Vagina (tissue), 2 donors: ENCODE measurements around the gene EML6. TPM values are rescaled to one million over a fixed set of nuclear protein-coding genes. Genes with fewer than 3 reads are reported as not detected.

Experiments used
- DNase-seq, 2 donors: peaks; one replicate each; pipeline ENCODE4 v3.0.0-alpha.2; 2017; ENCODE audit errors: extremely low spot score in 2 of 2
- H3K27ac ChIP-seq: fragments of 200-600 bp; sonication (generic); one replicate; pipeline ENCODE4 v1.5.1; 2019
- H3K27me3 ChIP-seq: fragments of 200-600 bp; sonication (generic); one replicate; pipeline ENCODE4 v1.5.1; 2019
- H3K36me3 ChIP-seq, 2 donors: fragments of 200-600 bp; sonication (generic); one replicate each; pipeline ENCODE4 v1.5.1; 2017 to 2019
- H3K4me1 ChIP-seq: fragments of 200-600 bp; sonication (generic); one replicate; pipeline ENCODE4 v1.5.1; 2019
- H3K4me3 ChIP-seq, 2 donors: fragments of 200-600 bp; sonication (generic); 1 replicate in 1 of 2; 2 replicates in 1 of 2; pipeline ENCODE4 v1.5.1; 2016 to 2019
- H3K9me3 ChIP-seq: fragments of 200-600 bp; sonication (generic); one replicate; pipeline ENCODE4 v1.5.1; 2019
- POLR2A ChIP-seq, 2 donors: fragments of 450-650 bp; IDR thresholded peaks; one replicate each; pipeline ENCODE4 v1.6.1; 2017; ENCODE audit warnings: antibody characterized with exemption in 2 of 2, mild to moderate bottlenecking in 2 of 2, moderate library complexity in 2 of 2
- POLR2AphosphoS5 ChIP-seq, 2 donors: sonication (generic); formaldehyde crosslinking; IDR thresholded peaks; one replicate each; pipeline ENCODE4 v1.9.0; 2017; ENCODE audit warnings: antibody characterized with exemption in 2 of 2, mild to moderate bottlenecking in 2 of 2, low read depth in 1 of 2; ENCODE audit not compliant: insufficient read depth in 1 of 2
- intact Hi-C: fragments of 100-400 bp; cut with DNase I; formaldehyde crosslinking; loops from one replicate; pipeline ENCODE4 v1.15.1; 2023
- total RNA-seq: library from RNA; depleted of rRNA; stranded (reverse); fragments of >200 nt; gene quantifications from one replicate; pipeline ENCODE4 v1.2.3, GENCODE V29; 2016
- TF ChIP-seq, protein P1 (sequence below), 3 experiments: fragments of 450-650 bp in 2 of 3; fragments of 200-600 bp in 1 of 3; sonication (generic) in 1 of 3; IDR thresholded peaks; one replicate each; pipeline ENCODE4 v1.5.1; 2017 to 2019; ENCODE audit warnings: antibody characterized with exemption in 3 of 3, mild to moderate bottlenecking in 2 of 3, moderate library complexity in 2 of 3

The EML6 gene
- total RNA-seq, 1 donor from 2014 or later = 1.7 TPM

DNA sequence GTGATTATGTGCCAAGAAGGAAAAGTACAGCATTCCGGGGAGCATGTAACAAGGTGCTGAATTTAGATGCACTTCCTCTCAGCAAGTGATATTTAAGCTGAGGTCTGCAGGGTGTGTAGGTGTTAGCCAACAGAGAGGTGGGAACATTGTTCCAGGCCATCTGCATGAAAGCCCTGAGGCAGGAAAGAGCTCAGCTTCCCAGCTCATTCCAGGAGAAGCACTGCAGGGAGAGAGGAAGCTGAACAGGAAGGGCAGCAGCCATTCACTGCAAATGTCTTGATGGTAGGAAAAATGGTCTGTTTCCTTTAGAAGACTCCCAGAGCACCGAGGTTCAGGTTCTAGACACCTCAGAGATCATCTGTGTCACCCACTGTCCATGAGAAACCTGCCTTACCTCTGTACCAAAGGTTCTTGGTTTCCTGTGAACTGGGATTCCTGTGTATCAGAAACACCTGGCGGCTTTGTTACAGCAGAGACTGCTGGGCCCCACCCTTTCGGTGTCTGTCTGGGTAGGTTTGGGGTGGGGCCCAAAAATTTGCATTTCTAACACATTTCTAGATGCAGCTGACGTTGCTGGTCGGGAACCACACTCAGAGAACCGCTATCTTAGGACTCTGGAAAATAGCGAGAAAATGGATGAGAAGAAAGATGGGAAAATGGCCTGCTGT, 242.8 kb downstream of the EML6 start:
- Histone ChIP-seq H3K4me1 (peaks cover 16% of the 10 kb centered on the region), H3K27ac (no peak overlapping the region), H3K4me3 (no peak overlapping the region), H3K36me3 (no peaks in the 10 kb centered on the region), H3K27me3 (no peaks in the 10 kb centered on the region), H3K9me3 (no peaks in the 10 kb centered on the region)
- intact Hi-C loops = no loop called here
- DNase-seq = no peak
- TF ChIP-seq POLR2A (IDR thresholded peaks at IDR 0.05) (no peak), POLR2AphosphoS5 (IDR thresholded peaks at IDR 0.05; ENCODE audit: insufficient read depth in 1 of 2, low read depth in 1 of 2) (no peak)
- TF ChIP-seq, protein P1, sequence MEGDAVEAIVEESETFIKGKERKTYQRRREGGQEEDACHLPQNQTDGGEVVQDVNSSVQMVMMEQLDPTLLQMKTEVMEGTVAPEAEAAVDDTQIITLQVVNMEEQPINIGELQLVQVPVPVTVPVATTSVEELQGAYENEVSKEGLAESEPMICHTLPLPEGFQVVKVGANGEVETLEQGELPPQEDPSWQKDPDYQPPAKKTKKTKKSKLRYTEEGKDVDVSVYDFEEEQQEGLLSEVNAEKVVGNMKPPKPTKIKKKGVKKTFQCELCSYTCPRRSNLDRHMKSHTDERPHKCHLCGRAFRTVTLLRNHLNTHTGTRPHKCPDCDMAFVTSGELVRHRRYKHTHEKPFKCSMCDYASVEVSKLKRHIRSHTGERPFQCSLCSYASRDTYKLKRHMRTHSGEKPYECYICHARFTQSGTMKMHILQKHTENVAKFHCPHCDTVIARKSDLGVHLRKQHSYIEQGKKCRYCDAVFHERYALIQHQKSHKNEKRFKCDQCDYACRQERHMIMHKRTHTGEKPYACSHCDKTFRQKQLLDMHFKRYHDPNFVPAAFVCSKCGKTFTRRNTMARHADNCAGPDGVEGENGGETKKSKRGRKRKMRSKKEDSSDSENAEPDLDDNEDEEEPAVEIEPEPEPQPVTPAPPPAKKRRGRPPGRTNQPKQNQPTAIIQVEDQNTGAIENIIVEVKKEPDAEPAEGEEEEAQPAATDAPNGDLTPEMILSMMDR (IDR thresholded peaks at IDR 0.05) = no peak

DNA sequence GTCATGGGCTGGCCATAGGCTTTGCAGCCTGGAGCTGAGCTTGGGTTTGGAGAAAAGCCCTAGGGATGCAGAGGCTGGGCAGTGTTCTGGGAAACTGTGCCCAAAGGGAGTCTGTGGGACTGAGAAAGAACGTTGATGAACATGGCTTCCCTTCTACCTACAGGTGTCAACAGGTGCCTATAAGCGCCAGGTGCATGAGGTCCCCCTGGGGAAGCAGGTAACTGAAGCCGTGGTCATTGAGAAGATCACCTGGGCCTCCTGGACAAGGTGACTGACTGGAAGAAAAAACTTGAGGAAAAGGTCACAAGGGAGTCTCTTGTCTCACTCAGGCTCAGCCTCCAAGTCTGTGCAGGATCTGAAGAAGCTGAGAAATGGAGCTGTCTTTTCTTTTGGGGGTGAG, 243.4 kb downstream of the EML6 start:
- intact Hi-C loops = no loop called here
- Histone ChIP-seq H3K4me1 (peaks cover 16% of the 10 kb centered on the region), H3K36me3 (no peaks in the 10 kb centered on the region), H3K27ac (no peak overlapping the region), H3K27me3 (no peaks in the 10 kb centered on the region), H3K4me3 (no peak overlapping the region), H3K9me3 (no peaks in the 10 kb centered on the region)
- no peak for DNase-seq
- TF ChIP-seq POLR2A (IDR thresholded peaks at IDR 0.05) (no peak), POLR2AphosphoS5 (IDR thresholded peaks at IDR 0.05; ENCODE audit: insufficient read depth in 1 of 2, low read depth in 1 of 2) (no peak)
- TF ChIP-seq, protein P1 (IDR thresholded peaks at IDR 0.05) = no peak

DNA sequence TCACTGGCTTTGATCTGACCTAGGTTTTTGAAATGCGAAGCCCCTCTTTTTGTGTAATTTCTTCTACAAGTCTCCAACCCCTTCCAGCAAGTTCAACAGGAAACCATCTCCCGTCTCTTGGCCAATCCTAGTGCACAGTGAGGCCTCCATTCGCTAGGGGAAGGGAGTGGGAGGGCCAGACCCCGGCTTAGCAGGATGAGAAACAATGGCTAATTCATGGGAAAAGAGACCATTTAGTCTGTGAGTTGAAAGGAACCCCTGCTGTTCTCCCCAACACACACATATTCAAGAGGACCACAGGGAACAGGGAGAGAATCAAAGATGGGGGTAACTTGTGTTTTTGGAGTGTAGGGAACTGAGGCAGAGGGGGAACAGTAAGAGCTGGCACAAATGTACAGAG, 243.8 kb downstream of the EML6 start:
- Histone ChIP-seq H3K4me3 (no peak overlapping the region), H3K9me3 (no peaks in the 10 kb centered on the region), H3K27ac (no peak overlapping the region), H3K36me3 (no peaks in the 10 kb centered on the region), H3K4me1 (peaks cover 16% of the 10 kb centered on the region), H3K27me3 (no peaks in the 10 kb centered on the region)
- DNase-seq = no peak
- intact Hi-C loops = no loop called here
- no peak for TF ChIP-seq POLR2A (IDR thresholded peaks at IDR 0.05)
- no peak for TF ChIP-seq POLR2AphosphoS5 (IDR thresholded peaks at IDR 0.05; ENCODE audit: insufficient read depth in 1 of 2, low read depth in 1 of 2)
- TF ChIP-seq, protein P1 (IDR thresholded peaks at IDR 0.05) = no peak

DNA sequence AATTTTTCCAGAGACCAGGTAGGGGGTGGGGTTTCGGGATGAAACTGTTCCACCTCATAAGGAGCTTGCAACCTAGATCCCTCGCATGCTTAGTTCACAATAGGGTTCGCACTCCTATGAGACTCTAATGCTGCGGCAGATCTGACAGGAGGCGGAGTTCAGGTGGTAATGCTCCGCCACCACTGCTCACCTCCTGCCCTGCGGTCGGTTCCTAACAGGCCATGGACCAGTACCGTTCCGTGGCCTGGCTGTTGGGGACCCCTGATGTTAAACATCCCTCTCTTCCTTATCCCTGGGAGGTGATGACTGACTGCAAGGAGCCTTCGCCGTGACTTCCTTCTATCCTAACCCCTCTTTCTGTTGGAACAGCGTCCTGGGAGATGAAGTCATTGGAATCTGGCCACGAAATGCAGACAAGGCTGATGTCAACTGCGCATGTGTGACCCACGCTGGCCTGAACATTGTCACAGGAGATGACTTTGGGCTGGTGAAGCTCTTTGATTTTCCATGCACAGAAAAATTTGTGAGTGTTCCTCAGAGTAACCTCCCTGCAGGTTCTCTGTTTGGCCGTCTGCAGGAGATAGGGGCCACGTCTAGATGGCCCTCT, 244.4 kb downstream of the EML6 start:
- Histone ChIP-seq H3K27me3 (no peaks in the 10 kb centered on the region), H3K4me3 (no peak overlapping the region), H3K4me1 (peaks cover 20% of the 10 kb centered on the region), H3K9me3 (no peaks in the 10 kb centered on the region), H3K36me3 (no peaks in the 10 kb centered on the region), H3K27ac (no peak overlapping the region)
- no peak for DNase-seq
- intact Hi-C loops = no loop called here
- TF ChIP-seq POLR2AphosphoS5 (IDR thresholded peaks at IDR 0.05; ENCODE audit: insufficient read depth in 1 of 2, low read depth in 1 of 2) (no peak), POLR2A (IDR thresholded peaks at IDR 0.05) (no peak)
- TF ChIP-seq, protein P1 (IDR thresholded peaks at IDR 0.05) = no peak

DNA sequence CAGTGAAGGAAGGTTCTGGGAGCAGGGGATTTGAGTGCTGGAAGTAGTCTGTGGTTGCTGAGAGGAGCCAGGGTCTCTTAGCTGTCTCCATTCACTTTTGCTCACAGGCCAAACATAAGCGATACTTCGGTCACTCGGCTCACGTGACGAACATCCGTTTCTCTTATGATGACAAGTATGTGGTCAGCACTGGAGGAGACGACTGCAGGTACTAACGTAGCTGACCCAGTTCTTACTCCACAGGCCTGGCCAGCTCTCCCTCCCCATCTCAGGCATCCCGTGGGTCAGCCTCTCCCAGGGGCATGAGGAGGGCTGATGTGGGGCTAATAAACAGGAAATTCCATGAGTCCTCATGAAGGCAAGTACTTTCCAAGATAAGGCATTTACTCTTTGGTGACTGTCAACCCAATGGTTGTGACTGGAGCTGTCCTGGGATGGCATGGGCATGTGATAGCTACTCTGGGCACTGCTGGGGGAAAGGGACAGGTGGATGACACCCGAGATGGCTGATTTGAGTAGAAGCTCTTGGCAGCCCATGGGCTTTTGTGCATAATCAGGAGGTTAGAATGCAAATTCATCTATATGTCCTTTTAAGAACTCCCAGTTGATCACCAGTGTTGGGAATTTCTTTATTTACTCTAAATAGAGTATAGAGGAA, 245.2 kb downstream of the EML6 start:
- Histone ChIP-seq H3K4me3 (no peak overlapping the region), H3K9me3 (no peaks in the 10 kb centered on the region), H3K27me3 (no peaks in the 10 kb centered on the region), H3K27ac (no peak overlapping the region), H3K4me1 (peaks cover 28% of the 10 kb centered on the region), H3K36me3 (no peaks in the 10 kb centered on the region)
- no peak for TF ChIP-seq POLR2AphosphoS5 (IDR thresholded peaks at IDR 0.05; ENCODE audit: insufficient read depth in 1 of 2, low read depth in 1 of 2)
- TF ChIP-seq, protein P1 (IDR thresholded peaks at IDR 0.05) = no peak
- TF ChIP-seq POLR2A (IDR thresholded peaks at IDR 0.05) = no peak
- intact Hi-C loops = no loop called here
- DNase-seq = no peak
